Activated CD8-positive, alpha-beta memory T cell treated with anti-CD3 and anti-CD28 coated beads for 48 hours (primary cell): ENCODE results near the gene PEPD.
A peak's percentile ranks its signal among the peaks of the same experiment; 100 is the strongest.

Experiments
- DNase-seq, 3 experiments: peaks; one replicate each; pipeline ENCODE4 v3.0.0-alpha.2; 2020; ENCODE audit warnings: low read depth in 2 of 3, low spot score in 2 of 3

The PEPD gene

DNA sequence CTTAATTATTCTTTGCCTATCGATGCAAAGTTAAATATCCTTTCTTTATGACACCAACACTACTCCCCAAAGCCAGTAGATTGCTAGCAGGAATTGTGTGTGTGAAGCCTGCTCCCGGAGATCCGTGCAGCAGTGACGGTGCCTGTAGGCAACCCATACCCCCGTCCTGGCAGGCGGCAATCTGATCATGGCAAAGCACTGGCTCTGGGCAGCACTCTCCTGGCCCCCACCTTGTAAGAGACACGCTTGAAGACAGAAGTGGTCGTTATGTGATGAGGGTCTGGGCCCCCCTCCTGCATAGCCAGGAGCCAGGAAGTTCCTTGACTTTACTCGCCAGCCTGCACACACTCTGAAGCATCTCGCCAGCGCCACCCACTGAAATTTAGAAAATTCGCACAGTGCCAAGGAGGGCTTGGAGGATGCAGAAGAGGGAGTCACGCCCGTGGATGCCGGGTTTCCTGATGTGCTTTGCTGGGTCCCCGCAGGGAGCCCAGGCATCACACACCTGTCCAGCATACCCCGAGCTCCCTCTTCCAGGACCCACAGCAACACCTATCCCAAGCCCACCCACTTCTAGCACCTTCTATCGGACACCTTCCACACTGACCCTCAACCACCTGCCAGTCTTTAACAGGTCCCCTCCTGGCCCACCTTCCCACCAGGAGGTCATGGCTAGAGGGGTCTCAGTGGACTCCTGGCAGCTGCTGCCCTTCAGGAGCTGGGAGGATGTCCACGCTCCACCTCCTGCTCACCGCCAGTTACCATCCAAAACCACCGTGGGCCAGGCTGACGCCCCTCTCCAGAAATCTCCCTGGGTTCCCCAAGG, 93.6 kb downstream of the PEPD start:
- DNase-seq: no peak

DNA sequence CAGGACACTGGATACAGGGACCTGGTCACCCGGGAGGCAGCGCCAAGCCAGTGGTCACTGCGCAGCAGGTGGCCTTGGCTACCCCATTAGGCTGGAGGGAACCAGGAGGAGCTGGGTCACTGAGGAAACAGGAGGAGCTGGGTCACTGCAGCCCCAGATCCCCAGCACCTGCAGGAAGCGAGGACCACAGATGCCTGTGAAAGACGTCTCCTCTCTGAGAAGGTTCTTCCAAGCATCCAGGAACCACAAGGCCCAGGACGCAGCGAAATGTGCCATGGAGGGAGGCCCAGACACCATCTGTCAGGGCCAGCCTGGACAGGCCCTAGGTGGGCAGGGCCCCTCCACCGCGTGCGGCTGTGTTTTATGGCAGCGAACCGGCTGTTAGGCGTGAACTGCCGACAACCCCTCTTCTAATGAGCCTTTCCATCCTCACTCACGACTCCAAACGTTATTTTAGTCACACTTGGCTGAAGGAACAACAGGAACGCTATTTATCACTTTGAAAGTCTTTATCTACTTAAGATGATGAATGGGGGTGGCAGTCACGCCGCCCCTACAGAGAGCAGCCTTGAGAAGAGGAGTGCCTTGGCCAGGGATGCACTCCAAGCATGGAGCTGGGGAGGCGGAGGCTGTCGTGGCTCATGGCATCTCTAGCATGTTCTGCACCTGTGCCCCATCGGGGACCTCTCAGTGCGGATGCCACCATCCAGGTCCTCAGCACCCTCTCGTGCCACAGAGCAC, 94.8 kb downstream of the PEPD start:
- DNase-seq: no peak

- DNase-seq: no peak
Measured at GRCh38 chr19:33424181-33424580, 97.4 kb downstream of the PEPD start.

DNA sequence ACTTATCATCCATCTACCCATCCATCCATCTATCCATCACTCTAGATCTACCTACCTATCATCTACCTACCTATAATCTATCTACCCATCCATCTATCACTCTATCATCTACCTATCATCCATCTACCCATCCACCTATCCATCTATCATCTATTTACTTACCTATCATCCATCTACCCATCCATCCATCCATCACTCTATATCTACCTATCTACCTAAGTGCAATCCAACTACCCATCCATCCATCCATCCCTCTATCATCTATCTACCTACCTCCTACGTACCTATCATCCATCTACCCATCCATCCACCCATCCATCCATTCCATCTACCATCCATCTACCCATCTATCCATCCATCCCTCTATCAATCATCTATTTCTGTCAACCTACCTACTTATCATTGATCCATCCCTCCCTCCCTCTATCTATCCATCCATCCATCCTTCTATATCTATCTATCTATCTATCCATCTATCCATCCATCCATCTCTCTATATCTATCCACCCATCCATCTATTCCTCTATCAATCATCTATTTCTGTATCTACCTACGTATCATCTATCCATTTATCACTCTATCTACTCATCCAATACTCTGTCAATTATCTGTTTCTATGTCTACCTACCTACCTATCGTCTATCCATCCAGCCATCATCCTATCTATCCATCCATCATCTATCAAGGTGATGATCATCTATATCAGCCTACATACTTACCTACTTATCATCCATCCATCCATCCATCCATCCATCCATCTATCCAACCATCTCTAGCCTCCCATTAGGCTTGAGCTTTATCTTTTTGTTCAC, 99.0 kb downstream of the PEPD start:
- DNase-seq: no peak

DNA sequence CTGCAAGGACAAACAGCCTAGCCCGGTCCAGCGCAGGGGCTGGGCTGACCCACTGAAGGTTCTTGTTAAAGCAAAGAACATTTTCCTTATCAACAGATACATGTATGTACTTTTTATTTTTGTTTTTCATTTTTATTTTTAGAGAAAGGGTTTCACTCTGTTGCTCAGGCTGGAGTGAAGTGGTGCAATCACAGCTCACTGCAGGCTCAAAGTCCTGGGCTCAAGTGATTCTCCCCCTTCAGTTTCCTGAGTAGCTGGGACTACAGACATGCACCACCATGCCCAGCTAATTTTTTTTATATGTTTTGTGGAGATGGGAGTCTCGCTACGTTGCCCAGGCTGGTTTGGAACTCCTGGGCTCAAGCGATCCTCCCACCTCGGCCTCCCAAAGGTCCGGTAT, 100.2 kb downstream of the PEPD start:
- no peak for DNase-seq

GRCh38 chr19:33420821-33421220, 100.8 kb downstream of the PEPD start:
- no peak for DNase-seq

DNA sequence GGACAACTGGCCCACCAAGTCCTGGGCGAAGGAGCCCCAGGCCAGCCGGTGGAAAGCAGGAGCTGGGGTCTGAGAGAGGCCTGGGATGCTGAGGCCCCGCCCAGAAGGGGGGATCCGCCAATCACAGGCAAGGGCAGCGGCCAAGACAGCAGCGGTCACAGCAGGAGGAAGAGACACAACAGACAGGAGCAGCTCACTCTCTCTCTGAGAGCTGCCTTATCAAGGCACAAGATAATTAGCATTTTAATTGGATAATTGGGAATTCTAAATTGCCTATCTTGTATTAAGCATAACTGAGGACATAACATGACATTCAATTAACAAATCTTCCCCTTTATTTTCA, 101.8 kb downstream of the PEPD start:
- DNase-seq: no peak

DNA sequence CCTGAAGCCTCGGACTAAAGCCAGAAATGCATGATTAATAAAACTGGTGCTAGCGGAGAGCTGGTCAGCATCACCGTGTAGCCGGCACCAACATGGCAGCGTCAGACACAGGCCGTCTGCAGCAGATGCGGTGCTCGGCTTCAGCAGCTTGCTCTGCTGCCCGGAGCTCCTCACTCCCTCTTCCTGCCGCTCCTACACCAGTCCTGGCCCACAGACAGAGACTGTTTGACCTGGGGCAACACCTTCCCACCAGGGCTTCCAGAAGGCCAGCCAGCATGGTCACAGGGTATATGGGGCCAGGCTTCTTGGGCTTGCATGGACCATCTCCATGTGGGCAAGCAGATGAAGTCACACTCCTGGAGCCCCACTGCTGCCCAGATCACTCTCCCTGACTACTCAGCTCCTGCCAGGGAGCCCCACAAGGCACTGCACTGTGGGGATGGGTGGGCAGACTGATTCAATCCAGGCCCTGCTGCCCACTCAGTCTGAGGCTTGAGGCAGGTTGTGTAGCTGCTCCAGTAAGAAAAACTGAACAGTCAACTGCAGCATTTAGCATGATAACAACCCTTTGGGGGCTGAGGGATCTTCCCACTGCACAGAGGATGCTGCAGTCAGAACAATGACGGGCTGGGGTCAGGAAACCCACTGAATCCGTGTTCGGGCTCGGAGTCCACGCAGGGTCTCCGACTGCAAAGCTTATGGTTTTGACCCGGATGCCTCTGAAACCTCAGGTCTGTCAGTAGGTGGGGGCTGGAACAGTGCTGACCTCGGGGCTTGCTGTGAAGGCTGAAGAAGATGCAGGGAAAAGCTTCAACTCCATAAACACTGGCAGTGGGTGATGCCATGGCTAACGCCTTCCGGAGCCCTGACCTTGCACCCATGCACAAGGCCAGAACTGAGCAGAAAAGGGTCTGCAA, 102.5 kb downstream of the PEPD start:
- no peak for DNase-seq

GRCh38 chr19:33418461-33418860, 103.1 kb downstream of the PEPD start:
- no peak for DNase-seq

DNA sequence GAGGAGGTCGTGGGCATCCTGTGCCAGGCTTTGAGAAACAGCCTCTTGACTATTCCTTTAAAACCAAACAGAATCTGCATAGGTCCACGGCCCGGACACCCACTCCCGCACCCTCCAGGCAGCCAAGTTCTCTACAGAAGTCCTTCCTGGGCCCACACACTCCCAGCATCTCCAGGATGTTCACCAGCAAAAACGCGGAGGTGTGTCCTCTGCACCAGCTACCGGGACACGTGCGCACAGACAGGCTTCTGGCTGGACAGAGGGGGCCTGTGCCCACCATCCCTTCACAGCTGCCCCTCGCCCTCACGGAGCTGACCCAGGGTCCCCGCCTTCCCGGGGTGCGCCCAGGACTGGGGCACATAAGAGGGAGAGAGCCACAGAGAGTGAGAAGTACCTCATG, 103.8 kb downstream of the PEPD start:
- DNase-seq: no peak

- peak; percentile 18 to 37 (median 36) for DNase-seq
Measured at GRCh38 chr19:33416307-33417215, 105.0 kb downstream of the PEPD start.

DNA sequence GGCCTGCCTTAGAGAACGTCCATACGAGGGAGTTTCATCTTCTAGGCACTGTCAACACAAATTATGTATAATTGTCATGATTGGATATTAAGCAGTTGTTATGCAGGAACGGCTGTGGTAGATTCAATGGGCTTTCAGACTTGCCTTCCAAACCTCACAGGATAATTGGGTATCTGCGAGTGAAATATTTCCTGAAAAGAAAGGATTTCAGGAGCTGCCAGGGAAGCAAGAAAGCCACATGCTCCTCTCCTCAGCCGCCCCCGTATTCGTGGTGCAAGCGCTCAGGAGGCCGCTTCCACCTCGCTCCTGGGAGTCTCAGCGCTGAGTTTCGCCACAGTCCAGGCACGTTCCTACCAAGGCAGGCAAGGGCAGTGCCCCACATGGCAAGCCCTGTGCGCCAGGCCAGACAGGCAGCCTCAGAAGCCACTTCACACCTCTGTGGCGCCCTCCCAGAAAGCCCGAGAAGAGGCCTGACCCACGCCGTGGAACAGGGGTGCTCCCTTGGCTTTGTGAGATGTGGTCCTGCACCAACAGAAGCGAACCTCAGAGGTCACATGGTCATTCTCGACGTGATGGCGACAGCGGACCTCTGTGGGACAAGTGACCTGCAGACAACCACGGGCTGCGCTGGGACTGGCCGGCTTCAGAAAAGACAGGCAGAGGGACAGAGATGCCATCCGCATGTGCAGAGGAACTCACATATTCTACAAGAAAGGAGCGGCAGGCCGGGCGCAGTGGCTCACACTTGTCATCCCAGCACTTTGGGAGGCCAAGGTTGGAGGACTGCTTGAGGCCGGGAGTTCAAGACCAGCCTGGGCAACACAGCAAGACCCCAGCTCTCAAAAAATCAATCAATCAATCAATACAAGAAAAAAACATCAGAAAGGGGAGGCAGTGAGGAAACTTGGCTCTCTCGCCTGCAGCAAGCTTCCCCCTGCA, 106.7 kb downstream of the PEPD start:
- no peak for DNase-seq

DNA sequence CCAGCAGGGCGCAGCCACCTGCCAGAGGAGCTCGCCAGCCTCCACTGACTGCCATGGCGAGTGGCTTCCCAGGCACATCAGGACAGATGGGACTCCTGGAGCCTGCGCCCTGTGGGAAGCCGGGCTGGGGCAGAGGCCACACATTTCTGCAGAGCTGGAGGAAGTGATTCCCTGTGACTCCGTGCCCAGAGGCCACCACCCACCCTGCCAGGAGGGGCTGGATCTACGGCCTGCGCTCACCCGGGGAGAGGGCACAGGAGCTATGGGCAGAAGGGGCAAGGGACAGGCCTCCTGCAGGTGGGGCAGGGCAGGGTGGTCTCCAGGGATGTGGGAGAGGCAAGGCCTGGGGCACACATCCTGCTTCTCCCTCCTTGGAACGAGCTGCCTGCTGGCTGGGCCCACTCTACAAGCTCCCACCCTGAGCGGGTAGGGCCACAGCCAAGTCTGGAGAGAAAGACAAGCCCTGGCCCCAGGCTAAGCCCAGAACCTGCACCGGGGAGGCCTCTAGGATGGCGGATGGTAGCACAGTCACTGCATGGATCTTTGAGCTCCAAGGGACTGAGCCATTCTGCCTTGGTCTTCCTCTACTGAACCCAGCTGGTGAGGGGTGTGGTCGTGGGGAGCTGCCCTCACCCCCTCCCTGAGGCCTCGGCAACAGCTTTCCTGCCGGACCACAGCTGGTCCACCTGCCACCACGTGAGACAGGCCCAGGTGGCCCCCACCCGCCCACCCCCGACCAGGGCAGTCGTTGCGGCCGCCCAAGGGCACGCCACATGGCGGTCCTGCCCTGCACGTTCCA, 107.5 kb downstream of the PEPD start:
- DNase-seq: no peak

DNA sequence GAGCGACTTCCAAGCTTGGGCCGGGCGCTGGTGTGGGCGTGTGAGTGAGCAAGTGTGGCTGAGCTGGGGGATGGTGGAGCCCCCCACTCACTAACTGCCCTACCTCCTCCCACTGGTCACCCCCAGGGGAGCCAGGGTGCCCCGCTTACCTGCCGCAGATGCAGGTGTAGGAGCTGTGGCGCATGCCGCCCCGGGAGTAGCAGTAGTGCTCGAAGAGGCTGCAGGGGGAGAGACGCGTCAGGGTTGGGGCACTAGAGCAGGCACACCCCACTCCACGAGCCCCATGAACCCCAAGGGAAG, 108.2 kb downstream of the PEPD start:
- no peak for DNase-seq

- no peak for DNase-seq
Measured at GRCh38 chr19:33412601-33413425, 108.8 kb downstream of the PEPD start.

GRCh38 chr19:33411621-33412180, 109.9 kb downstream of the PEPD start:
- no peak for DNase-seq

- DNase-seq: no peak
Measured at GRCh38 chr19:33410915-33411401, 110.6 kb downstream of the PEPD start.
